Mononuclear cell (primary cell): ENCODE measurements around the gene ATF7. TPM values are rescaled to one million over a fixed set of nuclear protein-coding genes. Genes with fewer than 3 reads are reported as not detected.

ENCODE experiments used
- total RNA-seq: library from RNA; depleted of rRNA; stranded (reverse); fragments of >200 nt; gene quantifications from one replicate; pipeline ENCODE4 v1.2.3, GENCODE V29; 2012

The ATF7 gene
- total RNA-seq, 1 donor = 8.0 TPM

Other genes starting within 250 kb of the ATF7 start
- gene SP1, start 246.2 kb downstream of the ATF7 start, total RNA-seq = 53.6 TPM
- 0.52 TPM for gene AMHR2, start 202.5 kb downstream of the ATF7 start, total RNA-seq
- 104 TPM for gene PRR13, start 184.6 kb downstream of the ATF7 start, total RNA-seq
- gene PCBP2, start 174.3 kb downstream of the ATF7 start, total RNA-seq = 511 TPM
- 4.6 TPM for gene MAP3K12, start 126.9 kb downstream of the ATF7 start, total RNA-seq
- 9.4 TPM for gene TARBP2, start 125.1 kb downstream of the ATF7 start, total RNA-seq
- gene NPFF, start 118.9 kb downstream of the ATF7 start, total RNA-seq = not detected
- 149 TPM for gene ATP5MC2, start 49.7 kb upstream of the ATF7 start, total RNA-seq
- gene CALCOCO1, start 101.1 kb upstream of the ATF7 start, total RNA-seq = 69.4 TPM
- not detected for gene CISTR, start 125.6 kb upstream of the ATF7 start, total RNA-seq